Measurements from ENCODE around the gene TULP1.

The TULP1 gene

GRCh38 chr6:35496841-35497570 lies 15.7 kb downstream of the TULP1 start, which contains the start of gene TEAD3:
Gene TEAD3 (minus strand): TSS chr6:35497079.
- peak; percentile 90 for DNase-seq (ENCODE audit: low spot score)

GRCh38 chr6:35496036-35496840 lies 16.5 kb downstream of the TULP1 start:
- peak; percentile 58 for DNase-seq (ENCODE audit: low spot score)

GRCh38 chr6:35495258-35496035 lies 17.2 kb downstream of the TULP1 start:
- DNase-seq (ENCODE audit: low spot score) = no peak

- DNase-seq (ENCODE audit: low spot score) = no peak
Measured at GRCh38 chr6:35494161-35494563, 18.5 kb downstream of the TULP1 start.

- no peak for DNase-seq (ENCODE audit: low spot score)
Measured at GRCh38 chr6:35493307-35493983, 19.3 kb downstream of the TULP1 start.

GRCh38 chr6:35492974-35493284 lies 19.8 kb downstream of the TULP1 start:
- no peak for DNase-seq (ENCODE audit: low spot score)

GRCh38 chr6:35492258-35492973 lies 20.3 kb downstream of the TULP1 start:
- DNase-seq (ENCODE audit: low spot score) = no peak

- DNase-seq (ENCODE audit: low spot score) = no peak
Measured at GRCh38 chr6:35491558-35492257, 21.0 kb downstream of the TULP1 start.

GRCh38 chr6:35490821-35491557 lies 21.7 kb downstream of the TULP1 start:
- DNase-seq (ENCODE audit: low spot score) = no peak

GRCh38 chr6:35489995-35490791 lies 22.5 kb downstream of the TULP1 start:
- no peak for DNase-seq (ENCODE audit: low spot score)

- no peak for DNase-seq (ENCODE audit: low spot score)
Measured at GRCh38 chr6:35489066-35489465, 23.6 kb downstream of the TULP1 start.

- DNase-seq (ENCODE audit: low spot score) = no peak
Measured at GRCh38 chr6:35488517-35488862, 24.2 kb downstream of the TULP1 start.

- DNase-seq (ENCODE audit: low spot score) = no peak
Measured at GRCh38 chr6:35487658-35488516, 24.8 kb downstream of the TULP1 start.

- no peak for DNase-seq (ENCODE audit: low spot score)
Measured at GRCh38 chr6:35486005-35486925, 26.4 kb downstream of the TULP1 start.

GRCh38 chr6:35485402-35485877 lies 27.3 kb downstream of the TULP1 start:
- no peak for DNase-seq (ENCODE audit: low spot score)

- DNase-seq (ENCODE audit: low spot score) = no peak
Measured at GRCh38 chr6:35484921-35485392, 27.7 kb downstream of the TULP1 start.

Measured in HuH-7 (cell line).